ENCODE results near the gene INTS11. TPM values are rescaled to one million over a fixed set of nuclear protein-coding genes. Genes with fewer than 3 reads are reported as not detected.

The INTS11 gene
- total and polyA plus RNA-seq, 2 experiments from 2014 or later: 75.8 to 124 TPM

- H3K4me1 ChIP-seq (ENCODE audit: low read depth): no peaks in the 10 kb centered on the region
- H3K4me3 ChIP-seq: no peak overlapping the region
- H3K27ac ChIP-seq: no peak overlapping the region
- no peaks in the 10 kb centered on the region for H3K36me3 ChIP-seq
- no peak for TF ChIP-seq CTCF (IDR thresholded peaks at IDR 0.05; ENCODE audit: low read depth, low read length)
- H3K9me3 ChIP-seq (ENCODE audit: low read depth): no peaks in the 10 kb centered on the region
- no peak for DNase-seq (ENCODE audit: low read depth in 1 of 2, low spot score in 1 of 2)
- no peaks in the 10 kb centered on the region for H3K27me3 ChIP-seq
These were observed 41.5 kb downstream of the INTS11 start for GRCh38 chr1:1282998-1283397.

GRCh38 chr1:1281533-1282321 is 42.7 kb downstream of the INTS11 start:
- DNase-seq (ENCODE audit: low read depth in 1 of 2, low spot score in 1 of 2): peak in 1 of 2 donors; percentile 38
- TF ChIP-seq CTCF (IDR thresholded peaks at IDR 0.05; ENCODE audit: low read depth, low read length): no peak
- Histone ChIP-seq H3K9me3 (ENCODE audit: low read depth) (no peaks in the 10 kb centered on the region), H3K4me3 (no peak overlapping the region), H3K36me3 (no peaks in the 10 kb centered on the region), H3K4me1 (ENCODE audit: low read depth) (no peaks in the 10 kb centered on the region), H3K27me3 (no peaks in the 10 kb centered on the region), H3K27ac (no peak overlapping the region)

- no peak overlapping the region for H3K4me3 ChIP-seq
- TF ChIP-seq CTCF (IDR thresholded peaks at IDR 0.05; ENCODE audit: low read depth, low read length): no peak
- no peaks in the 10 kb centered on the region for H3K4me1 ChIP-seq (ENCODE audit: low read depth)
- H3K27ac ChIP-seq: no peak overlapping the region
- H3K36me3 ChIP-seq: no peaks in the 10 kb centered on the region
- H3K27me3 ChIP-seq: no peaks in the 10 kb centered on the region
- DNase-seq (ENCODE audit: low read depth in 1 of 2, low spot score in 1 of 2): no peak
- H3K9me3 ChIP-seq (ENCODE audit: low read depth): no peaks in the 10 kb centered on the region
These were observed 43.5 kb downstream of the INTS11 start for GRCh38 chr1:1280782-1281481.

GRCh38 chr1:1279028-1279427 is 45.4 kb downstream of the INTS11 start:
- H3K27me3 ChIP-seq: no peaks in the 10 kb centered on the region
- no peak for DNase-seq (ENCODE audit: low read depth in 1 of 2, low spot score in 1 of 2)
- no peak overlapping the region for H3K4me3 ChIP-seq
- no peaks in the 10 kb centered on the region for H3K36me3 ChIP-seq
- no peak overlapping the region for H3K27ac ChIP-seq
- H3K9me3 ChIP-seq (ENCODE audit: low read depth): no peaks in the 10 kb centered on the region
- TF ChIP-seq CTCF (IDR thresholded peaks at IDR 0.05; ENCODE audit: low read depth, low read length): no peak
- H3K4me1 ChIP-seq (ENCODE audit: low read depth): no peaks in the 10 kb centered on the region

- no peak for DNase-seq (ENCODE audit: low read depth in 1 of 2, low spot score in 1 of 2)
These were observed 45.8 kb downstream of the INTS11 start for GRCh38 chr1:1278620-1279019.

More at GRCh38 chr1:1278620-1279019, 45.8 kb downstream of the INTS11 start:
- Histone ChIP-seq H3K27ac (no peak overlapping the region), H3K4me3 (no peak overlapping the region), H3K9me3 (ENCODE audit: low read depth) (no peaks in the 10 kb centered on the region), H3K36me3 (no peaks in the 10 kb centered on the region), H3K27me3 (no peaks in the 10 kb centered on the region), H3K4me1 (ENCODE audit: low read depth) (no peaks in the 10 kb centered on the region)
- no peak for TF ChIP-seq CTCF (IDR thresholded peaks at IDR 0.05; ENCODE audit: low read depth, low read length)

Data from cardiac muscle cell (in vitro differentiated cells and primary cell).